ENCODE measurements around the gene PDE10A.

The PDE10A gene

GRCh38 chr6:165458134-165458533 is 204.9 kb downstream of the PDE10A start:
- DNase-seq = no peak

GRCh38 chr6:165456286-165456685 is 206.8 kb downstream of the PDE10A start:
- no peak for DNase-seq

- DNase-seq = no peak
These were observed 207.6 kb downstream of the PDE10A start for GRCh38 chr6:165455488-165455887.

GRCh38 chr6:165453395-165453794 is 209.6 kb downstream of the PDE10A start:
- no peak for DNase-seq

- no peak for DNase-seq
These were observed 211.2 kb downstream of the PDE10A start for GRCh38 chr6:165451838-165452237.

GRCh38 chr6:165448210-165448609 is 214.8 kb downstream of the PDE10A start:
- DNase-seq = no peak

- DNase-seq = no peak
These were observed 215.9 kb downstream of the PDE10A start for GRCh38 chr6:165447141-165447540.

- no peak for DNase-seq
These were observed 216.7 kb downstream of the PDE10A start for GRCh38 chr6:165446331-165446730.

- DNase-seq = no peak
These were observed 219.6 kb downstream of the PDE10A start for GRCh38 chr6:165443462-165443861.

GRCh38 chr6:165441181-165441580 is 221.9 kb downstream of the PDE10A start:
- no peak for DNase-seq

- DNase-seq = no peak
These were observed 223.0 kb downstream of the PDE10A start for GRCh38 chr6:165439928-165440554.

GRCh38 chr6:165426892-165427291 is 236.1 kb downstream of the PDE10A start:
- no peak for DNase-seq

- DNase-seq = no peak
These were observed 240.8 kb downstream of the PDE10A start for GRCh38 chr6:165422192-165422591.

GRCh38 chr6:165417278-165417865 is 245.7 kb downstream of the PDE10A start:
- no peak for DNase-seq

- no peak for DNase-seq
These were observed 258.3 kb downstream of the PDE10A start for GRCh38 chr6:165404697-165405096.

GRCh38 chr6:165404296-165404695 is 258.7 kb downstream of the PDE10A start:
- no peak for DNase-seq

GRCh38 chr6:165403006-165403595 is 259.9 kb downstream of the PDE10A start:
- DNase-seq = no peak

- no peak for DNase-seq
These were observed 261.9 kb downstream of the PDE10A start for GRCh38 chr6:165401092-165401491.

- no peak for DNase-seq
These were observed 272.6 kb downstream of the PDE10A start for GRCh38 chr6:165390475-165390874.

GRCh38 chr6:165389534-165389933 is 273.5 kb downstream of the PDE10A start:
- no peak for DNase-seq

GRCh38 chr6:165383323-165383722 is 279.7 kb downstream of the PDE10A start:
- DNase-seq = no peak

GRCh38 chr6:165376100-165376499 is 286.9 kb downstream of the PDE10A start:
- no peak for DNase-seq

- DNase-seq = no peak
These were observed 297.7 kb downstream of the PDE10A start for GRCh38 chr6:165365371-165365770.

GRCh38 chr6:165345700-165346099 is 317.3 kb downstream of the PDE10A start:
- DNase-seq = no peak

GRCh38 chr6:165340532-165340931 is 322.5 kb downstream of the PDE10A start:
- no peak for DNase-seq

Data from activated CD8-positive, alpha-beta memory T cell treated with anti-CD3 and anti-CD28 coated beads for 24 hours (primary cell).